ENCODE data around the gene GALNT10. TPM values are rescaled to one million over a fixed set of nuclear protein-coding genes. Genes with fewer than 3 reads are reported as not detected.

Gene GALNT10
- total and polyA plus RNA-seq, 10 of the 15 experiments (the other 5 are each of a cell fraction or from before 2014, with no cell fraction given) = 3.9 to 35.4 (median 15.5) TPM

DNA sequence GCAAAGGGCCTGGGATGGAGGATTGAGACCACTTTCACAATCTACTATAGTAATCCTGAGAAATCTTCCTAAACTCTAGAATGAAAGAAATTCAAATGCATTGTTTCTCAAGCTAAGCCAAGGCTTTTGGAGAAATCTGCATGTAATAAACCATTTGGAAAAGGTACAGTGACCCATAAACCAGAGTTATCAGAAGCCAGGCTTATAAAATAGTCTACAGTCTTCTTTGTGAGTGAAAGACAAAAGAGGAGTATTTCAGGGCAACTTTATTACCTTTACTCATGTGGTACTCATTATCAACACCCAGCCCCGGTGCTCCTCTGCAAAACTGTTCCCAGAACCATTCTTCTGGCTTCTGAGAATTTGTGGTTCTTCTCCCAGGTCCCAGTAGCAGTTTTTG lies 87.0 kb downstream of the GALNT10 start (continued):
- TF ChIP-seq, protein P1, sequence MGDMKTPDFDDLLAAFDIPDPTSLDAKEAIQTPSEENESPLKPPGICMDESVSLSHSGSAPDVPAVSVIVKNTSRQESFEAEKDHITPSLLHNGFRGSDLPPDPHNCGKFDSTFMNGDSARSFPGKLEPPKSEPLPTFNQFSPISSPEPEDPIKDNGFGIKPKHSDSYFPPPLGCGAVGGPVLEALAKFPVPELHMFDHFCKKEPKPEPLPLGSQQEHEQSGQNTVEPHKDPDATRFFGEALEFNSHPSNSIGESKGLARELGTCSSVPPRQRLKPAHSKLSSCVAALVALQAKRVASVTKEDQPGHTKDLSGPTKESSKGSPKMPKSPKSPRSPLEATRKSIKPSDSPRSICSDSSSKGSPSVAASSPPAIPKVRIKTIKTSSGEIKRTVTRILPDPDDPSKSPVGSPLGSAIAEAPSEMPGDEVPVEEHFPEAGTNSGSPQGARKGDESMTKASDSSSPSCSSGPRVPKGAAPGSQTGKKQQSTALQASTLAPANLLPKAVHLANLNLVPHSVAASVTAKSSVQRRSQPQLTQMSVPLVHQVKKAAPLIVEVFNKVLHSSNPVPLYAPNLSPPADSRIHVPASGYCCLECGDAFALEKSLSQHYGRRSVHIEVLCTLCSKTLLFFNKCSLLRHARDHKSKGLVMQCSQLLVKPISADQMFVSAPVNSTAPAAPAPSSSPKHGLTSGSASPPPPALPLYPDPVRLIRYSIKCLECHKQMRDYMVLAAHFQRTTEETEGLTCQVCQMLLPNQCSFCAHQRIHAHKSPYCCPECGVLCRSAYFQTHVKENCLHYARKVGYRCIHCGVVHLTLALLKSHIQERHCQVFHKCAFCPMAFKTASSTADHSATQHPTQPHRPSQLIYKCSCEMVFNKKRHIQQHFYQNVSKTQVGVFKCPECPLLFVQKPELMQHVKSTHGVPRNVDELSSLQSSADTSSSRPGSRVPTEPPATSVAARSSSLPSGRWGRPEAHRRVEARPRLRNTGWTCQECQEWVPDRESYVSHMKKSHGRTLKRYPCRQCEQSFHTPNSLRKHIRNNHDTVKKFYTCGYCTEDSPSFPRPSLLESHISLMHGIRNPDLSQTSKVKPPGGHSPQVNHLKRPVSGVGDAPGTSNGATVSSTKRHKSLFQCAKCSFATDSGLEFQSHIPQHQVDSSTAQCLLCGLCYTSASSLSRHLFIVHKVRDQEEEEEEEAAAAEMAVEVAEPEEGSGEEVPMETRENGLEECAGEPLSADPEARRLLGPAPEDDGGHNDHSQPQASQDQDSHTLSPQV (IDR thresholded peaks at IDR 0.05) = no peak
- TF ChIP-seq IKZF1 (conservative IDR thresholded peaks at IDR 0.05) = no peak
- TF ChIP-seq SIX5 (IDR thresholded peaks at IDR 0.05; ENCODE audit: low read depth, low read length, severe bottlenecking) = no peak
- no peak for TF ChIP-seq SPI1 (IDR thresholded peaks at IDR 0.05; ENCODE audit: borderline replicate concordance, insufficient read depth, low read depth, low read length)
- no peak for TF ChIP-seq MTA2 (IDR thresholded peaks at IDR 0.05; ENCODE audit: low read depth)
- no peak for TF ChIP-seq HDAC2 (IDR thresholded peaks at IDR 0.05)
- TF ChIP-seq, protein P2, sequence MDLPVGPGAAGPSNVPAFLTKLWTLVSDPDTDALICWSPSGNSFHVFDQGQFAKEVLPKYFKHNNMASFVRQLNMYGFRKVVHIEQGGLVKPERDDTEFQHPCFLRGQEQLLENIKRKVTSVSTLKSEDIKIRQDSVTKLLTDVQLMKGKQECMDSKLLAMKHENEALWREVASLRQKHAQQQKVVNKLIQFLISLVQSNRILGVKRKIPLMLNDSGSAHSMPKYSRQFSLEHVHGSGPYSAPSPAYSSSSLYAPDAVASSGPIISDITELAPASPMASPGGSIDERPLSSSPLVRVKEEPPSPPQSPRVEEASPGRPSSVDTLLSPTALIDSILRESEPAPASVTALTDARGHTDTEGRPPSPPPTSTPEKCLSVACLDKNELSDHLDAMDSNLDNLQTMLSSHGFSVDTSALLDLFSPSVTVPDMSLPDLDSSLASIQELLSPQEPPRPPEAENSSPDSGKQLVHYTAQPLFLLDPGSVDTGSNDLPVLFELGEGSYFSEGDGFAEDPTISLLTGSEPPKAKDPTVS (IDR thresholded peaks at IDR 0.05; ENCODE audit: low read depth, low read length) = no peak
- no peak for TF ChIP-seq MEF2B (IDR thresholded peaks at IDR 0.05; ENCODE audit: partially characterized antibody, poor library complexity, severe bottlenecking)
- TF ChIP-seq, protein P3, sequence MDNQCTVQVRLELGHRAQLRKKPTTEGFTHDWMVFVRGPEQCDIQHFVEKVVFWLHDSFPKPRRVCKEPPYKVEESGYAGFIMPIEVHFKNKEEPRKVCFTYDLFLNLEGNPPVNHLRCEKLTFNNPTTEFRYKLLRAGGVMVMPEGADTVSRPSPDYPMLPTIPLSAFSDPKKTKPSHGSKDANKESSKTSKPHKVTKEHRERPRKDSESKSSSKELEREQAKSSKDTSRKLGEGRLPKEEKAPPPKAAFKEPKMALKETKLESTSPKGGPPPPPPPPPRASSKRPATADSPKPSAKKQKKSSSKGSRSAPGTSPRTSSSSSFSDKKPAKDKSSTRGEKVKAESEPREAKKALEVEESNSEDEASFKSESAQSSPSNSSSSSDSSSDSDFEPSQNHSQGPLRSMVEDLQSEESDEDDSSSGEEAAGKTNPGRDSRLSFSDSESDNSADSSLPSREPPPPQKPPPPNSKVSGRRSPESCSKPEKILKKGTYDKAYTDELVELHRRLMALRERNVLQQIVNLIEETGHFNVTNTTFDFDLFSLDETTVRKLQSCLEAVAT (IDR thresholded peaks at IDR 0.05) = no peak
- no peak for TF ChIP-seq SRF (IDR thresholded peaks at IDR 0.05; ENCODE audit: low read depth in 2 of 2, low read length in 2 of 2)
